Activated T-helper 1 cell treated with anti-CD3 and anti-CD28 coated beads, Interleukin-12 subunit alpha, Interleukin-12 subunit beta, Interleukin-2, Interleukin-4 antibody, amounts not matched to agents 30 ng/mL and 10 ng/mL and 1 ng/mL, durations not matched to agents 14 hours and 24 hours and 36 hours (primary cell): ENCODE measurements around the gene IQSEC1. TPM values are rescaled to one million over a fixed set of nuclear protein-coding genes. Genes with fewer than 3 reads are reported as not detected.

Experiments
- DNase-seq: peaks from one replicate; pipeline ENCODE4 v3.0.0; 2021; ENCODE audit warnings: low spot score
- H3K27ac Mint-ChIP-seq: one replicate; pipeline ENCODE4 v1.8.0; 2021; ENCODE audit warnings: mild to moderate bottlenecking, mixed read lengths
- H3K27me3 Mint-ChIP-seq: one replicate; pipeline ENCODE4 v1.8.0; 2022; ENCODE audit warnings: mild to moderate bottlenecking, moderate library complexity, mixed read lengths; ENCODE audit not compliant: insufficient read depth
- H3K36me3 Mint-ChIP-seq: one replicate; pipeline ENCODE4 v1.8.0; 2021; ENCODE audit warnings: low read depth, mixed read lengths
- H3K4me1 Mint-ChIP-seq: one replicate; pipeline ENCODE4 v1.8.0; 2021; ENCODE audit warnings: low read depth, mixed read lengths
- H3K4me3 Mint-ChIP-seq: one replicate; pipeline ENCODE4 v1.8.0; 2021; ENCODE audit warnings: mild to moderate bottlenecking, moderate library complexity, mixed read lengths
- H3K9me3 Mint-ChIP-seq: one replicate; pipeline ENCODE4 v1.8.0; 2021; ENCODE audit warnings: mixed read lengths
- intact Hi-C: fragments of 100-400 bp; cut with micrococcal nuclease; formaldehyde crosslinking; loops from one replicate; pipeline ENCODE4 v1.15.1; 2024
- total RNA-seq: library from RNA; stranded (reverse); gene quantifications from 2 replicates; pipeline ENCODE4 v1.2.3, GENCODE V29; 2022

The IQSEC1 gene
- total RNA-seq, 1 donor from 2014 or later = 31.4 TPM

GRCh38 chr3:13013151-13013561 lies 60.1 kb downstream of the IQSEC1 start:
- peak overlapping the region; percentile 81 for H3K4me3 Mint-ChIP-seq

DNA sequence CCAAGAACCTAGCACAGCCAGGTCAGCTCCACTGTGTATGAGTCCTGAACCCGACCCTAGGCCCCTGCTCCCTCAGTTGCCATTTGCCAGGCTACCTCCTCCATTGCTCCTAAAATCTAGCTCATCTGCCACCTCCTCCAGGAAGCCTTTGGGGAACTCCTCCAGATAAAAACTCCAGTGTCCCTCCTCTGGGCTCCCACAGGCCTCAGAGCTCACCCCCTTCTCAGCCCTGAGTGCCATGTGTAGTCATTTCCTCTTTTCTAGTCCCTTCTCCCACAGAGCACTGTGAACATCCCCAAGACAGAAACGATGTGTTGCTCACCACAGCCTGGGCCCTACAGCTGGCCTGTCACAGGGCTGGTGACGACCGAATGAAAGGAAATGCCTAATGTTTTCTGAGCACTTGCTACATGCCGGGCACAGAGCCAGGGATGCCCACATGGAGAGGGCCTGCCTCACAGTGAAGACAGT lies 61.0 kb downstream of the IQSEC1 start:
- peak; percentile 43 for DNase-seq
- Mint-ChIP-seq H3K4me3 (peak overlapping the region; percentile 80), H3K36me3 (peaks cover 26% of the 10 kb centered on the region), H3K27me3 (no peaks in the 10 kb centered on the region), H3K9me3 (no peaks in the 10 kb centered on the region), H3K27ac (peak overlapping the region; percentile 99), H3K4me1 (peaks cover 85% of the 10 kb centered on the region)
- intact Hi-C loops = loop anchor here (5.0 to 10.0 kb wide), 3 partner anchors 410 to 820 kb away; partner anchors contain the start of genes NUP210 and TSEN2

More at GRCh38 chr3:13013151-13013561, 60.1 kb downstream of the IQSEC1 start:
- peaks cover 26% of the 10 kb centered on the region for H3K36me3 Mint-ChIP-seq
- no peak for DNase-seq
- intact Hi-C loops = loop anchor here (5.0 to 10.0 kb wide), 3 partner anchors 409 to 821 kb away; partner anchors contain the start of genes NUP210 and TSEN2
- peaks cover 86% of the 10 kb centered on the region for H3K4me1 Mint-ChIP-seq
- H3K27ac Mint-ChIP-seq = peak overlapping the region; percentile 98
- H3K27me3 Mint-ChIP-seq = no peaks in the 10 kb centered on the region
- H3K9me3 Mint-ChIP-seq = no peaks in the 10 kb centered on the region

DNA sequence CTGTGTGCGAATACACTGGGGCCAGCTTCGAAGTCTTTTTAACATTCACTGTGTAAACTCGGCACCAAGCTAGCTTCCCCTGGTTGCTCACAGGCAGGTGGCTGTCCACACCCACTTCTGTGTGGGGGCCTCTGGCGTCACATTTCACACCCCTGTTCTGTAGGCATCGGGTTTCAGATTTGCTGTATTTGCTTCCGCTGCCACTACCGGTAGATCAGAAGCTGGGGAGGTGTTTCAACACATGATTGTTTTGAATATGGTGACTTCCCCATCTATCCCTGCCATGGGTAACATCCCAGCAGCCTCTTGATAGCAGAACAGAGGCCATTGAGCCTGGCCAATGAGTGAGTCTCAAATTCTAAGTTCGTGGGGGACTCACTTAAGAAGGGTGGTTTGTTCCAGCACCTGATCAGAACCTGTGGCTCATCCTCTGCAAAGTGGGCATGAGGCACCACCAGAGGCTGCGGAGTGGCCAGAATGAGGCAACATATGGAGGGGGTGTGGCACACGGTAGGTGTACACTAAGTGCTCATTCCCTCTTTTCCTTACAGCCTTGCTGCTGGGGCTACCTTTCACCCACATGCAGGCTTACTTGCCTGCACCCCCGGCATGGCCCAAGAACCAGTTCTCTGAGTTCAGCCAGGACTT lies 61.5 kb downstream of the IQSEC1 start:
- H3K27me3 Mint-ChIP-seq = no peaks in the 10 kb centered on the region
- peaks cover 80% of the 10 kb centered on the region for H3K4me1 Mint-ChIP-seq
- H3K4me3 Mint-ChIP-seq = peak overlapping the region; percentile 80
- no peaks in the 10 kb centered on the region for H3K9me3 Mint-ChIP-seq
- peak; percentile 84 for DNase-seq
- peak overlapping the region; percentile 99 for H3K27ac Mint-ChIP-seq
- peaks cover 26% of the 10 kb centered on the region for H3K36me3 Mint-ChIP-seq
- intact Hi-C loops = loop anchor here (1.0 to 10.0 kb wide), 9 partner anchors 9 to 1167 kb away; partner anchors contain the start of genes IQSEC1, LSM3, NUP210 and RPL32

DNA sequence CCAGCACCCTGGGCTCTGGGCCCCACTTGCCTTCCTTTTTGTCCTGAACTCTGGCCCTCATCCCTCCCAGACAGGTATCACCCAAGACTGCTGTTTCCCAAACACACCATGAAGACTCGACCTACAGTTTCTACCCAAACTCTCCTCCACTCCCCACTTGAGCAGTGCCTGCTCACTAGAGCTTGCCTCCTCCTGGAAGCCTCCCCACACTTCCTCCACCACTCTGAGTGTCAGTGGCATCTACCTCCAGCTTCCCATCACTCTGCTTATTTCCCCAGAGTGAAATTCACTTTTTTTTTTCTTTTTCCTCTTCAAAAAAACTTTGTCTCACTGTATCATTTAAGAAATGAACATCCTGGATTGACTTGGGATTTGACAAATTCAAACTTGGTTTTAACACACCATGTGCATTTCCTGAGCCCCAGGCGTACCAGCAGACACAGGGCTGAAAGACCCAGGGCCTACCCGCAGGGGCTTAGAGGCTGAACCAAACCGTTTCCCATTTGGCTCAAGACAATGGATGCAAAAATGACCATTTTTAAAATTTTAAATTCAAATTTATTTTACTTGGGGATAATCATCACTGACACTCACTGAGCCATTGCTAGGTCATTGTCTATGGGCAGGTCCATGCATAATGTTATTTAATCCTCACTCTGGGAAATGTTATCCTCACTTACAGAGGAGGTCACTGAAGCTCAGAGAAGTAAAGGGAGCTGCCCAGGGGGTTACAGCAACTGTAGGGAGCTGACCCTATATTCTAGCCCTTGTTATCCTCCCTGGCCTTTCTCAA lies 62.3 kb downstream of the IQSEC1 start:
- intact Hi-C loops = loop anchor here (1.0 to 10.0 kb wide), 9 partner anchors 9 to 1168 kb away; partner anchors contain the start of genes IQSEC1, LSM3, NUP210 and RPL32
- Mint-ChIP-seq H3K27ac (peak overlapping the region; percentile 99), H3K4me3 (peak overlapping the region; percentile 78), H3K36me3 (peaks cover 26% of the 10 kb centered on the region), H3K4me1 (peaks cover 74% of the 10 kb centered on the region), H3K9me3 (no peaks in the 10 kb centered on the region), H3K27me3 (no peaks in the 10 kb centered on the region)
- DNase-seq = no peak

DNA sequence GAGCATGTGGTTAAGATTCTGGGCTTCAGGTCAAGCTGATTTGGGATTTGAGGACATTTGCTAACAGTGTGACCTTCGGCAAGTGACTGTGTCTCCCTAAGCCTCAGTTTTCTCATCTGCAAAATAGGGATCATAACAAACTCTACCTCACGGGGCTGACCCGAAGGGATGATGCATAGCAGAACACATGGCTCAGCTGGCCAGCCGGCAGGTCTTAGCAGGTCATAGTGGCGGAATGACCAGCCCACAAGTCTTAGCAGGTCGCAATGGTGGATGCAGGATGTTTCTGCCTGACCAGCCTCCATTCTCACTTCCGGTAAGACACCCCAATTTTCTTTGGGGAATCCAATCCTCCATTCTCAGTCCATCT lies 63.3 kb downstream of the IQSEC1 start:
- no peaks in the 10 kb centered on the region for H3K9me3 Mint-ChIP-seq
- H3K4me1 Mint-ChIP-seq = peaks cover 81% of the 10 kb centered on the region
- DNase-seq = no peak
- H3K4me3 Mint-ChIP-seq = peak overlapping the region; percentile 72
- intact Hi-C loops = loop anchor here (2.0 to 10.0 kb wide), 5 partner anchors 63 to 1169 kb away; partner anchors contain the start of genes IQSEC1, LSM3, NUP210 and TSEN2
- H3K36me3 Mint-ChIP-seq = peaks cover 26% of the 10 kb centered on the region
- H3K27me3 Mint-ChIP-seq = no peaks in the 10 kb centered on the region
- peak overlapping the region; percentile 84 for H3K27ac Mint-ChIP-seq

- no peaks in the 10 kb centered on the region for H3K9me3 Mint-ChIP-seq
- peaks cover 80% of the 10 kb centered on the region for H3K4me1 Mint-ChIP-seq
- H3K4me3 Mint-ChIP-seq = peak overlapping the region; percentile 72
- intact Hi-C loops = no loop called here
- H3K27me3 Mint-ChIP-seq = no peaks in the 10 kb centered on the region
- peak overlapping the region; percentile 82 for H3K27ac Mint-ChIP-seq
- H3K36me3 Mint-ChIP-seq = peaks cover 26% of the 10 kb centered on the region
- peak; percentile 44 for DNase-seq
Observed at GRCh38 chr3:13009132-13009945, 63.9 kb downstream of the IQSEC1 start.

- H3K27ac Mint-ChIP-seq = peak overlapping the region; percentile 82
- peaks cover 80% of the 10 kb centered on the region for H3K4me1 Mint-ChIP-seq
- H3K36me3 Mint-ChIP-seq = peaks cover 23% of the 10 kb centered on the region
- no peaks in the 10 kb centered on the region for H3K27me3 Mint-ChIP-seq
- intact Hi-C loops = no loop called here
- no peaks in the 10 kb centered on the region for H3K9me3 Mint-ChIP-seq
- no peak overlapping the region for H3K4me3 Mint-ChIP-seq
- no peak for DNase-seq
Observed at GRCh38 chr3:13008155-13008995, 64.9 kb downstream of the IQSEC1 start.

DNA sequence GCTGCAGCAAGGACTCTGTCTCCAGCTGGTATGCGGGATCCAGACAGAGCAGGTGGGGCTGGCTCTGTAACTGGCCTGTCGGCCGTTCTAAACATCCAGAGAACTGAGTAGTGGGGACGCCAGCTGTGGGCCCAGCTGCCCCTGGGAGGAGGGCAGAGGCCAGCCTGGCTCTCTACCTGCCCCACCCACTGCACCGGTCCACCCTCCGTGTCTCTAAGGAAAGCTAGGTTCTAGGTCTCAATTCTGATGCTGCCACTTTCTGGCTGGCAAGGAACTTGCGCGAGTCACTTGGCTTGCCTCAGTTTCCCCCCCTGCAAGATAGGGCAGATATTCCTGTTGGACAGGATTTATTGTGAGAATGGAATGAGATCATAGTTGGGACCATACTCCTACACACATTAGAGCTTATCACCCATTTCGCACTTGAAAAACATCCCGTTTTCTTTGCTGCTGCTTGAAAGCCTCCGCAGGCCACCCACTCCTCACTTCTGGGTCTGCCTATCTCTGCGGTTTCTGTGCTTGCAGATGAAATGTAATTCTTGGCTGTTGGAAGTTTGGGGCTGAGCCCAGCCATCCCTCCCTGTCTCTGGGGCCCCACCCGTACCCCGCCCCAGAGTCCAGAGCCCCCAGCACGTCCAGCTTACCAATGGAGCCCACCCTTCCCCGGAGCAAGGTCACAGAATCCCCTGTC lies 65.8 kb downstream of the IQSEC1 start:
- H3K9me3 Mint-ChIP-seq = no peaks in the 10 kb centered on the region
- no peak overlapping the region for H3K4me3 Mint-ChIP-seq
- no peak overlapping the region for H3K27ac Mint-ChIP-seq
- DNase-seq = no peak
- peaks cover 26% of the 10 kb centered on the region for H3K36me3 Mint-ChIP-seq
- H3K4me1 Mint-ChIP-seq = peaks cover 82% of the 10 kb centered on the region
- H3K27me3 Mint-ChIP-seq = no peaks in the 10 kb centered on the region
- intact Hi-C loops = no loop called here

GRCh38 chr3:13006216-13006990 lies 66.8 kb downstream of the IQSEC1 start:
- no peak for DNase-seq
- no peaks in the 10 kb centered on the region for H3K27me3 Mint-ChIP-seq
- peaks cover 79% of the 10 kb centered on the region for H3K4me1 Mint-ChIP-seq
- H3K27ac Mint-ChIP-seq = no peak overlapping the region
- H3K4me3 Mint-ChIP-seq = no peak overlapping the region
- H3K9me3 Mint-ChIP-seq = no peaks in the 10 kb centered on the region
- intact Hi-C loops = no loop called here
- peaks cover 22% of the 10 kb centered on the region for H3K36me3 Mint-ChIP-seq

DNA sequence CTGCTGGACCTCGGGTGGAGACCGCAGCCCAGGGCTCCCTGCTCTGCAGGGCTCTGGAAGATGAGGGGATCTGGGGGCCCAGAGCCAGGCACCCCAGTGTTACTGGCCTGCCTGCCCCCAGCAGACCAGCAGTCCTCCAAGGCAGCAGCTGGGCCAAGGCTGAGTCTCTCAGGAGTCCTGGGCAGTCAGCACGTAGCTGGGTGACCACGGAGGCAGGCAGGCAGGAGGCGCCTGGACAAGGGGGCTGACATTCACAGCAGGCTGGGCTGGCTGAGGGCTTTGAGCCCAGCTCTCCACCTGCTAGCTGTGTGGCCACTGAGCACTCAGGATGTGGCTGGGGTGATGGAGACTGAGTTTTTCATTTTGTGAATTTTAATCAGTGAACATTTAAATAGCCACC lies 67.9 kb downstream of the IQSEC1 start:
- intact Hi-C loops = no loop called here
- no peak overlapping the region for H3K4me3 Mint-ChIP-seq
- no peaks in the 10 kb centered on the region for H3K27me3 Mint-ChIP-seq
- DNase-seq = no peak
- H3K27ac Mint-ChIP-seq = no peak overlapping the region
- H3K4me1 Mint-ChIP-seq = peaks cover 68% of the 10 kb centered on the region
- H3K36me3 Mint-ChIP-seq = peaks cover 23% of the 10 kb centered on the region
- no peaks in the 10 kb centered on the region for H3K9me3 Mint-ChIP-seq

DNA sequence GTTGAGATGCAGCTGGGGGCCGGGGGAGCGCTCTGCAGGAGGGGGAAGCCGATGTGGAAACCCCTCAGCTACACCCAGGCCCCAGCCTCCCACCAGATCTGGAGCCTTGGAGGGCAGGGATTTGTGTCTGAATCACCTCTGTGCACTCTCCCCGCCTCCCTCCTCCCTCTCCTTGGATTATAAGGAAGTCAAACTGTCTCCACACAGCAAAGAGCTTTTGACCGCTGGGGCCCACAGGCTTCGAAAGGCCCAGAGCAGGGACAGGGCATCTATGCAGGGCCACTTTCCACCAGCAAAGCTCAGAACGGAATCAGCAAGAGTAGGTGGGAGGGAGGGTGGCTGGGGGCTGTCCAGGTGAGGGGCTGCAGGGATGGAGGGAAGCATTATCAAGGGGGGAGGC lies 68.9 kb downstream of the IQSEC1 start:
- intact Hi-C loops = no loop called here
- no peaks in the 10 kb centered on the region for H3K27me3 Mint-ChIP-seq
- H3K4me1 Mint-ChIP-seq = peaks cover 64% of the 10 kb centered on the region
- H3K4me3 Mint-ChIP-seq = no peak overlapping the region
- peaks cover 21% of the 10 kb centered on the region for H3K36me3 Mint-ChIP-seq
- DNase-seq = no peak
- no peaks in the 10 kb centered on the region for H3K9me3 Mint-ChIP-seq
- H3K27ac Mint-ChIP-seq = no peak overlapping the region
